Esophagus mucosa (tissue), 1 donor: ENCODE measurements around the gene DNAJB6. TPM values are rescaled to one million over a fixed set of nuclear protein-coding genes. Genes with fewer than 3 reads are reported as not detected.
A peak's percentile ranks its signal among the peaks of the same experiment; 100 is the strongest.

Experiments
- ATAC-seq: fragments of 200-7000 bp; cut with Tn5 transposase; one replicate; pipeline ENCODE4 v1.9.1; 2020
- total RNA-seq: library from RNA; stranded (reverse); gene quantifications from one replicate; pipeline ENCODE4 v1.2.4, GENCODE V29; 2023
- donor health status: DM: yes; HTN: yes; CAD: no.

Gene DNAJB6
- 145 TPM for total RNA-seq

- ATAC-seq = peak; percentile 82
These were observed at the start of gene DNAJB6 for GRCh38 chr7:157336383-157337315. TSS of gene DNAJB6 (plus strand) at chr7:157337004. CDS start at chr7:157358573, 21,569 bp downstream.

GRCh38 chr7:157291404-157292080 lies 45.3 kb upstream of the DNAJB6 start:
- ATAC-seq = no peak

- no peak for ATAC-seq
These were observed 44.5 kb upstream of the DNAJB6 start for GRCh38 chr7:157292258-157292657.

GRCh38 chr7:157292770-157293412 lies 43.9 kb upstream of the DNAJB6 start:
- ATAC-seq = peak; percentile 84

- peak; percentile 54 for ATAC-seq
These were observed 43.4 kb upstream of the DNAJB6 start for GRCh38 chr7:157293413-157293788.

GRCh38 chr7:157294773-157295172 lies 42.0 kb upstream of the DNAJB6 start:
- no peak for ATAC-seq

- no peak for ATAC-seq
These were observed 41.5 kb upstream of the DNAJB6 start for GRCh38 chr7:157295338-157295737.

GRCh38 chr7:157297185-157297584 lies 39.6 kb upstream of the DNAJB6 start:
- ATAC-seq = no peak

- ATAC-seq = no peak
These were observed 37.5 kb upstream of the DNAJB6 start for GRCh38 chr7:157299317-157299612.

- ATAC-seq = peak; percentile 90
These were observed 37.0 kb upstream of the DNAJB6 start for GRCh38 chr7:157299613-157300368.

GRCh38 chr7:157300369-157300825 lies 36.4 kb upstream of the DNAJB6 start:
- no peak for ATAC-seq

GRCh38 chr7:157301610-157302120 lies 35.1 kb upstream of the DNAJB6 start:
- ATAC-seq = no peak

- ATAC-seq = no peak
These were observed 29.7 kb upstream of the DNAJB6 start for GRCh38 chr7:157306846-157307838.

- ATAC-seq = no peak
These were observed 26.7 kb upstream of the DNAJB6 start for GRCh38 chr7:157309988-157310668.

GRCh38 chr7:157310676-157311185 lies 26.1 kb upstream of the DNAJB6 start:
- peak; percentile 57 for ATAC-seq

- no peak for ATAC-seq
These were observed 23.9 kb upstream of the DNAJB6 start for GRCh38 chr7:157312941-157313340.

- ATAC-seq = no peak
These were observed 23.2 kb upstream of the DNAJB6 start for GRCh38 chr7:157313645-157314044.

- peak; percentile 95 for ATAC-seq
These were observed 18.6 kb upstream of the DNAJB6 start for GRCh38 chr7:157318015-157318706.

- no peak for ATAC-seq
These were observed 16.2 kb upstream of the DNAJB6 start for GRCh38 chr7:157320608-157320980.

- no peak for ATAC-seq
These were observed 13.4 kb upstream of the DNAJB6 start for GRCh38 chr7:157323401-157323800.
